A549 (cell line): Measurements from ENCODE around the gene HK1. TPM values are rescaled to one million over a fixed set of nuclear protein-coding genes. Genes with fewer than 3 reads are reported as not detected.

Experiments used
- ATAC-seq, 2 experiments: fragments of 200-7000 bp in 1 of 2; fragments of >200 bp in 1 of 2; cut with Nextera tagmentation in 1 of 2; cut with Tn5 transposase in 1 of 2; 3 replicates each; pipeline versions ENCODE4 v1.8.0 to v1.9.1; 2018 to 2020; ENCODE audit warnings: mild to moderate bottlenecking in 1 of 2, moderate library complexity in 1 of 2
- CTCF ChIA-PET: fragments of 300-600 bp; sonication (Branson Sonifier 250); formaldehyde crosslinking; extraction: SDS; loops from one replicate; lab custom pipeline; 2021; ENCODE audit warnings: antibody characterized with exemption, inconsistent platforms; lab: Yijun Ruan, JAX
- POLR2A ChIA-PET: fragments of 350-600 bp; formaldehyde crosslinking; extraction: SDS; loops from one replicate; lab custom pipeline; 2021; ENCODE audit warnings: antibody characterized with exemption, inconsistent platforms; lab: Yijun Ruan, JAX
- DNase-seq, 2 experiments: peaks; one replicate each; pipeline versions ENCODE4 v3.0.0 to v3.0.0-alpha.2; 2011 to 2016; ENCODE audit warnings: low read depth in 1 of 2, low spot score in 1 of 2
- FAIRE-seq: peaks from 2 replicates; lab custom pipeline; 2011; peaks lifted over from hg19 to GRCh38; lab: Jason Lieb, UNC
- H3K27ac ChIP-seq, 2 experiments: fragments of >200 bp; sonication (Bioruptor Twin); formaldehyde crosslinking; 3 replicates each; pipeline ENCODE4 v1.5.1; 2016 to 2017
- H3K4me1 ChIP-seq: fragments of >200 bp; sonication (Bioruptor Twin); formaldehyde crosslinking; 3 replicates; pipeline ENCODE4 v1.6.1; 2016
- H3K4me2 ChIP-seq: fragments of >200 bp; sonication (Bioruptor Twin); formaldehyde crosslinking; 3 replicates; pipeline ENCODE4 v1.6.1; 2016
- H3K4me3 ChIP-seq: fragments of >200 bp; sonication (Bioruptor Twin); formaldehyde crosslinking; 3 replicates; pipeline ENCODE4 v1.5.1; 2016
- H3K9me3 ChIP-seq: fragments of >200 bp; sonication (Bioruptor Twin); formaldehyde crosslinking; 3 replicates; pipeline ENCODE4 v1.6.1; 2016
- ATOH8 ChIP-seq: fragments of 250-450 bp; sonication (Bioruptor Pico); IDR thresholded peaks from 2 replicates; pipeline ENCODE4 v1.5.0; 2020; ENCODE audit warnings: low read depth, mild to moderate bottlenecking, moderate library complexity
- BHLHE40 ChIP-seq: IDR thresholded peaks from 2 replicates; pipeline ENCODE4 v1.6.1; 2012; ENCODE audit warnings: low read depth, low read length, inconsistent platforms
- CBX8 ChIP-seq: fragments of 200-600 bp; sonication (generic); IDR thresholded peaks from 2 replicates; pipeline ENCODE4 v1.6.1; 2016
- CHD4 ChIP-seq: fragments of 200-600 bp; sonication (generic); IDR thresholded peaks from 2 replicates; pipeline ENCODE4 v1.6.1; 2016; ENCODE audit warnings: antibody characterized with exemption, mild to moderate bottlenecking, borderline replicate concordance
- CTCF ChIP-seq: fragments of >200 bp; sonication (Bioruptor Twin); formaldehyde crosslinking; IDR thresholded peaks from 3 replicates; pipeline ENCODE4 v1.5.1; 2016
- EP300 ChIP-seq, 2 experiments: fragments of >200 bp; sonication (Bioruptor Twin); formaldehyde crosslinking; IDR thresholded peaks; 2 replicates in 1 of 2; 3 replicates in 1 of 2; pipeline ENCODE4 v1.6.1; 2016 to 2017
- ESRRA ChIP-seq: fragments of 150-350 bp; IDR thresholded peaks from 2 replicates; pipeline ENCODE4 v1.6.1; 2014; ENCODE audit warnings: mild to moderate bottlenecking, low read length, borderline replicate concordance
- HDAC2 ChIP-seq: fragments of 200-600 bp; sonication (generic); IDR thresholded peaks from 2 replicates; pipeline ENCODE4 v1.6.1; 2016
- HES2 ChIP-seq: fragments of >200 bp; sonication (Bioruptor Twin); formaldehyde crosslinking; IDR thresholded peaks from 2 replicates; pipeline ENCODE4 v1.6.1; 2016
- HEYL ChIP-seq: fragments of 250-450 bp; sonication (Bioruptor Pico); IDR thresholded peaks from 2 replicates; pipeline ENCODE4 v1.8.0; 2021; ENCODE audit warnings: mild to moderate bottlenecking, moderate library complexity
- KDM1A ChIP-seq: fragments of 200-600 bp; sonication (generic); IDR thresholded peaks from 2 replicates; pipeline ENCODE4 v1.6.1; 2016; ENCODE audit warnings: low read depth, mild to moderate bottlenecking
- MAX ChIP-seq: IDR thresholded peaks from 2 replicates; pipeline ENCODE4 v1.6.1; 2012
- NR3C1 ChIP-seq: fragments of >200 bp; sonication (Bioruptor Twin); formaldehyde crosslinking; IDR thresholded peaks from 3 replicates; pipeline ENCODE4 v1.6.1; 2017
- POLR2AphosphoS2 ChIP-seq: conservative IDR thresholded peaks from 2 replicates; pipeline ENCODE4 v1.6.1; 2012; ENCODE audit warnings: low read length, improper control_type of control experiment, inconsistent platforms
- RARB ChIP-seq: fragments of 250-450 bp; sonication (Bioruptor Pico); IDR thresholded peaks from 2 replicates; pipeline ENCODE4 v1.8.0; 2021; ENCODE audit warnings: mild to moderate bottlenecking, moderate library complexity
- TP53 ChIP-seq: fragments of 250-450 bp; sonication (Bioruptor Pico); IDR thresholded peaks from 2 replicates; pipeline ENCODE4 v1.5.0; 2021; ENCODE audit warnings: mild to moderate bottlenecking, moderate library complexity
- USF2 ChIP-seq: fragments of 450-650 bp; IDR thresholded peaks from 2 replicates; pipeline ENCODE4 v1.6.1; 2014; ENCODE audit warnings: antibody characterized with exemption
- ZNF302 ChIP-seq: fragments of 250-450 bp; sonication (Bioruptor Pico); IDR thresholded peaks from 2 replicates; pipeline ENCODE4 v1.9.0; 2021; ENCODE audit warnings: inconsistent platforms, mild to moderate bottlenecking, moderate library complexity
- WGBS: methylation state at CpG from one replicate; pipeline ENCODE4 v1.1.6; 2017; ENCODE audit errors: missing lambda C conversion rate; 5-methylcytosine and 5-hydroxymethylcytosine counted together
- polyA plus RNA-seq, 4 experiments: library from polyadenylated mRNA; depleted of rRNA in 3 of 4; stranded (reverse); fragments of >200 nt; fragmentation: RNase III in 1 of 4; extraction: RNeasy Plus Mini Kit Qiagen cat#74134 plus additional on column Dnase treatment in 1 of 4; gene quantifications; 2 replicates in 3 of 4; 3 replicates in 1 of 4; pipeline ENCODE4 v1.2.3, GENCODE V29; 2011 to 2017

The HK1 gene
- polyA plus RNA-seq, 2 of the 4 experiments (the other 2 are of a cell fraction): 17.3 to 58.9 TPM

- TF ChIP-seq USF2: no peak
- TF ChIP-seq HDAC2: no peak
- no peak for TF ChIP-seq CHD4
- no peak for TF ChIP-seq ATOH8
- TF ChIP-seq ESRRA: no peak
- no peak for TF ChIP-seq BHLHE40
- no peak for TF ChIP-seq POLR2AphosphoS2
- TF ChIP-seq CTCF: no peak
- no peak for TF ChIP-seq MAX
- no peak for TF ChIP-seq KDM1A
- TF ChIP-seq EP300 (IDR thresholded peaks at IDR 0.05): no peak
- no peak for TF ChIP-seq HEYL (CRISPR knock-in tag)
- H3K27ac ChIP-seq: 0 out of 6 replicates have a peak overlapping the region, but pooled peaks of 1 of the 2 experiments have one; percentile 12
- WGBS: 67% methylated on average over 5 of the region's 5 CpGs
- no peaks in the 10 kb centered on the region for H3K9me3 ChIP-seq
- DNase-seq (no peak), FAIRE-seq (no peak), ATAC-seq (peak in 1 of 2 experiments; percentile 3; a peak in 1 of 6 replicates)
- ChIA-PET POLR2A (interaction anchor here (1.0 kb wide), 1 partner anchor 40 kb away, joined by 3 read pairs; no protein-coding TSS in a partner anchor), CTCF (interaction anchor here (0.6 to 21.3 kb wide), 19 partner anchors 10 to 407 kb away, joined by 3 to 424 read pairs (median 6); no protein-coding TSS in a partner anchor)
- H3K4me3 ChIP-seq: no peak overlapping the region
- H3K4me1 ChIP-seq: peaks cover 14% of the 10 kb centered on the region
- H3K4me2 ChIP-seq: no peak overlapping the region
Measured at GRCh38 chr10:69406302-69406811, 128.1 kb downstream of the HK1 start.

GRCh38 chr10:69406816-69407580 lies 128.7 kb downstream of the HK1 start:
- no peak for DNase-seq
- TF ChIP-seq ZNF302 (CRISPR knock-in tag): no peak
- no peak for TF ChIP-seq CBX8
- no peak for TF ChIP-seq TP53
- TF ChIP-seq HES2: no peak
- no peak for TF ChIP-seq RARB (CRISPR knock-in tag)
- no peak for TF ChIP-seq NR3C1
- TF ChIP-seq, all 56 proteins: peak for 0
- ChIA-PET CTCF (interaction anchor here (0.6 to 21.3 kb wide), 38 partner anchors 11 to 408 kb away, joined by 3 to 424 read pairs (median 6); partner anchors contain the start of genes FAM241B and HKDC1), POLR2A (interaction anchor here (1.0 to 1.7 kb wide), 2 partner anchors 39 to 43 kb away, joined by 3 to 6 read pairs; no protein-coding TSS in a partner anchor)
- WGBS: 86% methylated on average over 6 of the region's 6 CpGs
- no peak for FAIRE-seq
- Histone ChIP-seq H3K4me1 (peaks cover 14% of the 10 kb centered on the region), H3K4me3 (no peak overlapping the region), H3K4me2 (no peak overlapping the region), H3K27ac (peak overlapping the region in 1 of 2 experiments; percentile 81; a peak in 1 of 6 replicates), H3K9me3 (no peaks in the 10 kb centered on the region)
- peak in 1 of 2 experiments; percentile 4; a peak in 2 of 6 replicates for ATAC-seq
